Upper lobe of left lung (tissue), 4 donors: ENCODE data around the gene S100A4.

Experiments
- EP300 ChIP-seq, 4 donors: sonication (generic); formaldehyde crosslinking; IDR thresholded peaks; one replicate each; pipeline ENCODE4 v1.5.1; 2017; ENCODE audit warnings: antibody characterized with exemption in 4 of 4, control low read depth in 2 of 4
- POLR2A ChIP-seq, 4 donors: fragments of 450-650 bp; IDR thresholded peaks; one replicate each; pipeline ENCODE4 v1.5.1; 2016 to 2017; ENCODE audit warnings: antibody characterized with exemption in 4 of 4, mild to moderate bottlenecking in 2 of 4
- POLR2AphosphoS5 ChIP-seq, 2 donors: sonication (generic); formaldehyde crosslinking; IDR thresholded peaks; one replicate each; pipeline ENCODE4 v1.5.1; 2017; ENCODE audit warnings: antibody characterized with exemption in 2 of 2
- TF ChIP-seq, protein P1 (sequence below), 6 experiments: fragments of 450-650 bp in 4 of 6; fragments of 200-600 bp in 2 of 6; sonication (generic) in 2 of 6; IDR thresholded peaks; one replicate each; pipeline ENCODE4 v1.5.1; 2016 to 2019; ENCODE audit warnings: antibody characterized with exemption in 6 of 6

DNA sequence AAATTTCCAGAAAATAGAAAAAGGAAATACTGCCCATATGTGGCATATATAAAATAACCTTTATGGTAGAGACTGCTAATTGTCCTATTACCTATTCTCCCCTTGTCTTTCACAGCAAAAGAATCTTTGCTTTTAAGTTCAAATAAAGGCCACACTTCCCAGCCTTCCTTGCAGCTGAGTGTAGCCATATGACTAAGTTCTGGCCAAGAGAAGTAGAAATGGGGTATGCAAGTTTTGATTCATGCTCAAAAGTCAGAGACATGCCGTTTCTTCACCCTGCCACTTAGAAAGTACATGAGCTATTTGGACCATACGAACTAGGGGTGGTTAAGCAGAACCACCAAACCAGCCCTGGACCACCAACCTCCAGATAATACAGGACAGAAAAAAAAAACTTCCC is 38.4 kb upstream of the S100A4 start:
- TF ChIP-seq, protein P1, sequence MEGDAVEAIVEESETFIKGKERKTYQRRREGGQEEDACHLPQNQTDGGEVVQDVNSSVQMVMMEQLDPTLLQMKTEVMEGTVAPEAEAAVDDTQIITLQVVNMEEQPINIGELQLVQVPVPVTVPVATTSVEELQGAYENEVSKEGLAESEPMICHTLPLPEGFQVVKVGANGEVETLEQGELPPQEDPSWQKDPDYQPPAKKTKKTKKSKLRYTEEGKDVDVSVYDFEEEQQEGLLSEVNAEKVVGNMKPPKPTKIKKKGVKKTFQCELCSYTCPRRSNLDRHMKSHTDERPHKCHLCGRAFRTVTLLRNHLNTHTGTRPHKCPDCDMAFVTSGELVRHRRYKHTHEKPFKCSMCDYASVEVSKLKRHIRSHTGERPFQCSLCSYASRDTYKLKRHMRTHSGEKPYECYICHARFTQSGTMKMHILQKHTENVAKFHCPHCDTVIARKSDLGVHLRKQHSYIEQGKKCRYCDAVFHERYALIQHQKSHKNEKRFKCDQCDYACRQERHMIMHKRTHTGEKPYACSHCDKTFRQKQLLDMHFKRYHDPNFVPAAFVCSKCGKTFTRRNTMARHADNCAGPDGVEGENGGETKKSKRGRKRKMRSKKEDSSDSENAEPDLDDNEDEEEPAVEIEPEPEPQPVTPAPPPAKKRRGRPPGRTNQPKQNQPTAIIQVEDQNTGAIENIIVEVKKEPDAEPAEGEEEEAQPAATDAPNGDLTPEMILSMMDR (IDR thresholded peaks at IDR 0.05), result no peak
- TF ChIP-seq EP300 (IDR thresholded peaks at IDR 0.05) (no peak), POLR2A (IDR thresholded peaks at IDR 0.05) (no peak), POLR2AphosphoS5 (IDR thresholded peaks at IDR 0.05) (no peak)
